Retina (tissue), 1 donor: ENCODE results near the gene SMIM31.

ENCODE experiments used
- DNase-seq: peaks from one replicate; pipeline ENCODE4 v3.0.0-alpha.2; 2016

Gene SMIM31

GRCh38 chr4:164753873-164754488 is at the start of gene SMIM31:
Gene SMIM31, plus strand, starts transcription at chr4:164754131. Its CDS starts 16,313 bp downstream, at chr4:164770444.
- DNase-seq: no peak

- DNase-seq: no peak
Measured at GRCh38 chr4:164706675-164707074, 47.3 kb upstream of the SMIM31 start.

- no peak for DNase-seq
Measured at GRCh38 chr4:164716901-164717300, 37.0 kb upstream of the SMIM31 start.

- DNase-seq: no peak
Measured at GRCh38 chr4:164718827-164719226, 35.1 kb upstream of the SMIM31 start.

- no peak for DNase-seq
Measured at GRCh38 chr4:164725066-164725465, 28.9 kb upstream of the SMIM31 start.

- no peak for DNase-seq
Measured at GRCh38 chr4:164730705-164731393, 23.1 kb upstream of the SMIM31 start.

GRCh38 chr4:164731827-164732474 is 22.0 kb upstream of the SMIM31 start:
- peak; percentile 58 for DNase-seq

- DNase-seq: no peak
Measured at GRCh38 chr4:164734484-164734883, 19.4 kb upstream of the SMIM31 start.

- DNase-seq: no peak
Measured at GRCh38 chr4:164748375-164748774, 5.6 kb upstream of the SMIM31 start.

- no peak for DNase-seq
Measured at GRCh38 chr4:164755432-164755831, 1.5 kb downstream of the SMIM31 start.

GRCh38 chr4:164756686-164757085 is 2.8 kb downstream of the SMIM31 start:
- no peak for DNase-seq

GRCh38 chr4:164761241-164761640 is 7.3 kb downstream of the SMIM31 start:
- no peak for DNase-seq

- no peak for DNase-seq
Measured at GRCh38 chr4:164761746-164762275, 7.9 kb downstream of the SMIM31 start.

GRCh38 chr4:164765096-164765495 is 11.2 kb downstream of the SMIM31 start:
- no peak for DNase-seq

GRCh38 chr4:164765833-164766232 is 11.9 kb downstream of the SMIM31 start:
- peak; percentile 34 for DNase-seq

- no peak for DNase-seq
Measured at GRCh38 chr4:164768516-164768915, 14.6 kb downstream of the SMIM31 start.

- no peak for DNase-seq
Measured at GRCh38 chr4:164770010-164770724, 16.2 kb downstream of the SMIM31 start.

- no peak for DNase-seq
Measured at GRCh38 chr4:164771088-164771487, 17.2 kb downstream of the SMIM31 start.

GRCh38 chr4:164772076-164772475 is 18.1 kb downstream of the SMIM31 start:
- DNase-seq: no peak

- DNase-seq: no peak
Measured at GRCh38 chr4:164779080-164779479, 25.1 kb downstream of the SMIM31 start.

GRCh38 chr4:164779811-164780216 is 25.9 kb downstream of the SMIM31 start:
- DNase-seq: peak; percentile 33

GRCh38 chr4:164780839-164781238 is 26.9 kb downstream of the SMIM31 start:
- DNase-seq: no peak

- DNase-seq: no peak
Measured at GRCh38 chr4:164783976-164784375, 30.0 kb downstream of the SMIM31 start.
